Esophagus squamous epithelium (tissue), 5 donors: ENCODE data around the gene CADM2. TPM values are rescaled to one million over a fixed set of nuclear protein-coding genes. Genes with fewer than 3 reads are reported as not detected.

Experiments used
- DNase-seq: peaks from one replicate; lab custom pipeline; 2025; lab: John Stamatoyannopoulos, UW
- H3K27ac ChIP-seq, 4 donors: fragments of 200-600 bp; sonication (generic); one replicate each; pipeline ENCODE4 v1.5.1; 2016 to 2019; ENCODE audit warnings: mild to moderate bottlenecking in 1 of 4
- H3K27me3 ChIP-seq, 4 donors: fragments of 200-600 bp; sonication (generic); 1 replicate in 3 of 4; 2 replicates in 1 of 4; pipeline versions ENCODE4 v1.5.1 to v1.6.0; 2017 to 2021; ENCODE audit warnings: antibody characterized with exemption in 1 of 4
- H3K36me3 ChIP-seq, 3 donors: fragments of 200-600 bp; sonication (generic); one replicate each; pipeline ENCODE4 v1.5.1; 2016 to 2019
- H3K4me1 ChIP-seq, 3 donors: fragments of 200-600 bp; sonication (generic); one replicate each; pipeline ENCODE4 v1.5.1; 2017 to 2019
- H3K4me3 ChIP-seq, 4 donors: fragments of 200-600 bp; sonication (generic); 1 replicate in 3 of 4; 2 replicates in 1 of 4; pipeline ENCODE4 v1.5.1; 2016 to 2019; ENCODE audit warnings: mild to moderate bottlenecking in 2 of 4, moderate library complexity in 1 of 4
- H3K9me3 ChIP-seq, 3 donors: fragments of 200-600 bp; sonication (generic); one replicate each; pipeline ENCODE4 v1.5.1; 2016 to 2019
- POLR2A ChIP-seq, 4 donors: fragments of 450-650 bp; IDR thresholded peaks; one replicate each; pipeline ENCODE4 v1.6.1; 2017; ENCODE audit warnings: antibody characterized with exemption in 4 of 4, mild to moderate bottlenecking in 4 of 4, moderate library complexity in 3 of 4
- WGBS, 2 donors: methylation state at CpG; one replicate each; pipeline ENCODE4 v1.1.5; 2018; 5-methylcytosine and 5-hydroxymethylcytosine counted together
- intact Hi-C: fragments of 100-400 bp; cut with DNase I; formaldehyde crosslinking; loops from one replicate; pipeline ENCODE4 v1.15.0; 2022
- total RNA-seq, 4 donors: library from RNA; depleted of rRNA; stranded (reverse); fragments of >200 nt; gene quantifications; one replicate each; pipeline ENCODE4 v1.1.0, GENCODE V29; 2016
- TF ChIP-seq, protein P1 (sequence below), 6 experiments: fragments of 450-650 bp in 4 of 6; fragments of 200-600 bp in 2 of 6; sonication (generic) in 2 of 6; IDR thresholded peaks; one replicate each; pipeline ENCODE4 v1.5.1; 2016 to 2019; ENCODE audit warnings: antibody characterized with exemption in 6 of 6, mild to moderate bottlenecking in 4 of 6, moderate library complexity in 4 of 6
- donor health status: DM: yes; HTN: yes; CAD: no.

CADM2 gene
- total RNA-seq, 4 donors from 2014 or later: 0.08 to 0.76 (median 0.34) TPM

DNA sequence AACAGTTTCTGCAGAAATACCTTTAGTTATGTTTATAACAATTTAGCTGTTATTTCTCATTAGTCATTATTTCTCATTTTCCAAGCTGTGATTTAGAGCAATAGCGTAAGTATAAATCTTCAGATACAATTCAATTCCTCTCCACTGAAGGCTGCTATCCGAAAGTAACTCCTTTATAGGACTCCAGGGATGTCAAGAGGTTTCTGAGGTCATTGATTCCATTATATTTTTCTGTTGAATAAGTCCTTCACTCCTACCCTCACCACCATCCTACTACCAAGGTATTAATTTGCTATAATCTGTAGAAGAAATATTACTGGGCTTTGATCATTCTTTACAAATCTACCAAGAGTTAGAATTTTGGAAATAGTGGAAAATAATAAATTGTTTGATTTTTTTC is 285.7 kb downstream of the CADM2 start:
- DNase-seq: no peak
- H3K4me3 ChIP-seq: no peak overlapping the region
- no peaks in the 10 kb centered on the region for H3K9me3 ChIP-seq
- no peaks in the 10 kb centered on the region for H3K4me1 ChIP-seq
- intact Hi-C loops: no loop called here
- H3K36me3 ChIP-seq: no peaks in the 10 kb centered on the region
- no peak overlapping the region for H3K27ac ChIP-seq
- H3K27me3 ChIP-seq: no peaks in the 10 kb centered on the region
- 79 to 85% methylated on average over 2 of the region's 2 CpGs for WGBS, 2 donors
- TF ChIP-seq, protein P1, sequence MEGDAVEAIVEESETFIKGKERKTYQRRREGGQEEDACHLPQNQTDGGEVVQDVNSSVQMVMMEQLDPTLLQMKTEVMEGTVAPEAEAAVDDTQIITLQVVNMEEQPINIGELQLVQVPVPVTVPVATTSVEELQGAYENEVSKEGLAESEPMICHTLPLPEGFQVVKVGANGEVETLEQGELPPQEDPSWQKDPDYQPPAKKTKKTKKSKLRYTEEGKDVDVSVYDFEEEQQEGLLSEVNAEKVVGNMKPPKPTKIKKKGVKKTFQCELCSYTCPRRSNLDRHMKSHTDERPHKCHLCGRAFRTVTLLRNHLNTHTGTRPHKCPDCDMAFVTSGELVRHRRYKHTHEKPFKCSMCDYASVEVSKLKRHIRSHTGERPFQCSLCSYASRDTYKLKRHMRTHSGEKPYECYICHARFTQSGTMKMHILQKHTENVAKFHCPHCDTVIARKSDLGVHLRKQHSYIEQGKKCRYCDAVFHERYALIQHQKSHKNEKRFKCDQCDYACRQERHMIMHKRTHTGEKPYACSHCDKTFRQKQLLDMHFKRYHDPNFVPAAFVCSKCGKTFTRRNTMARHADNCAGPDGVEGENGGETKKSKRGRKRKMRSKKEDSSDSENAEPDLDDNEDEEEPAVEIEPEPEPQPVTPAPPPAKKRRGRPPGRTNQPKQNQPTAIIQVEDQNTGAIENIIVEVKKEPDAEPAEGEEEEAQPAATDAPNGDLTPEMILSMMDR (IDR thresholded peaks at IDR 0.05): no peak

DNA sequence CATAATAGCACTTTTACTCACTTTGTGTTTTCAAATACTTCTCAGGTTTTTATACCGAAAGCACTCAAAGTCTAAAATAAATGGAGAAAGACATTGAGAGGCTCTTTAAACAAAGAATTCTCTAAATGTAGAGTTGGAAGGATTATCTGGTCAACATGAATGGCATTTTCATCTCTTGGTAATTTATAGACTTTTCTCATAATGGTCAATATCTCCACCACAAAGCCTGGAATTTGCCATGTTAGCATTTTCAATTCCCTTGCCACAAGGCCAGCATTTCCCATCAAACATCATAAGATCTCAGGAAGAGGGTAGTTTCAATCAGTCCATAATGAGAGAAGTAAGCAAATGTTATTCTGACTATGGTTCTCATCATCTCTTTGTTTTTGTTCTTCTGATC is 293.0 kb downstream of the CADM2 start:
- 81 to 84% methylated on average over 1 of the region's 1 CpG for WGBS, 2 donors
- H3K27ac ChIP-seq: no peak overlapping the region

DNA sequence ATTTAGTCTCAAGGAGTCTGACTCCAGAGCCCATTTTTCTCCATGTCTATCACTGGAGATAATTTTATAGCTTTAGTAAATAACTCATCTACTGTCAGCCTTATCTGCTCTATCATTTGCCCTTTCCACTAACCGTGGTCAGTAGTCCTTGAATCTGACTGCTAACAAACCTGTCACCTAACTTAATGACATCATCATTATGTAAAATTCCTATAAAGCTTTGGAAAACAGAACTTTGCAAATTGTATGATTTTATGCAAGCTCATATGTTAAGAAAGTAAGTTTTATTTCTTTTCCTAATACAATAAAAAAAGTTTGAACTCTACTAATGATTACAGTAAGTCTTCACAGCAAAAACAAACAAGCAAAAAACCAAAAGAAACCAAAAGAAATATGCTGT is 293.9 kb downstream of the CADM2 start:
- intact Hi-C loops: no loop called here
- H3K4me3 ChIP-seq: no peak overlapping the region
- no peaks in the 10 kb centered on the region for H3K27me3 ChIP-seq
- no peaks in the 10 kb centered on the region for H3K4me1 ChIP-seq
- TF ChIP-seq POLR2A (IDR thresholded peaks at IDR 0.05): no peak
- TF ChIP-seq, protein P1 (IDR thresholded peaks at IDR 0.05): no peak
- no peaks in the 10 kb centered on the region for H3K9me3 ChIP-seq
- 46 to 54% methylated on average over 1 of the region's 1 CpG for WGBS, 2 donors
- DNase-seq: no peak
- no peaks in the 10 kb centered on the region for H3K36me3 ChIP-seq
- H3K27ac ChIP-seq: no peak overlapping the region

More for the DNA sequence above, 293.0 kb downstream of the CADM2 start:
- TF ChIP-seq, protein P1 (IDR thresholded peaks at IDR 0.05): no peak
- no peak for TF ChIP-seq POLR2A (IDR thresholded peaks at IDR 0.05)
- no peaks in the 10 kb centered on the region for H3K27me3 ChIP-seq
- no peaks in the 10 kb centered on the region for H3K36me3 ChIP-seq
- no peak for DNase-seq
- H3K9me3 ChIP-seq: no peaks in the 10 kb centered on the region
- no peaks in the 10 kb centered on the region for H3K4me1 ChIP-seq
- no peak overlapping the region for H3K4me3 ChIP-seq
- intact Hi-C loops: no loop called here

DNA sequence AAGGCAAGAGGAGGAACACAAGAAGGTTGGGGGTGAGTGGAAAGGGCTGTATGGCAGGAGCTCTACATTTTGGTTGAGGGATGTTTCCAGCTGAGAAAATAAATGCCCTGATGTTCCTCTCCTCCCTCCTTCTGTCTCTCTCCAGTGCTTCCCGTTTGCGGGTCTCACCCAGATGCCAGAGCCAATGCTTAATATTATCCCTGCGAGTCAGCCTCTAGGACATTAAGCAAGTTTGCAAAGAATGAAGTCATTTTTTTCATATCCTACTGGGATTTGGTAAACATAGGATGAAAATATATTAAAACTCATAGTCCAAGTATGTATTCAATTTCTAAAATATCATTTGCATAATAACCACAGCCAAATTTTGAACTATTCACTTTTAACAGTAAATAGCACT is 295.9 kb downstream of the CADM2 start:
- 55 to 76% methylated on average over 3 of the region's 3 CpGs for WGBS, 2 donors
- TF ChIP-seq POLR2A (IDR thresholded peaks at IDR 0.05): no peak
- TF ChIP-seq, protein P1 (IDR thresholded peaks at IDR 0.05): no peak
- H3K9me3 ChIP-seq: no peaks in the 10 kb centered on the region
- intact Hi-C loops: no loop called here
- no peak overlapping the region for H3K27ac ChIP-seq
- H3K4me1 ChIP-seq: no peaks in the 10 kb centered on the region
- no peak overlapping the region for H3K4me3 ChIP-seq
- H3K36me3 ChIP-seq: no peaks in the 10 kb centered on the region
- DNase-seq: no peak
- no peaks in the 10 kb centered on the region for H3K27me3 ChIP-seq

DNA sequence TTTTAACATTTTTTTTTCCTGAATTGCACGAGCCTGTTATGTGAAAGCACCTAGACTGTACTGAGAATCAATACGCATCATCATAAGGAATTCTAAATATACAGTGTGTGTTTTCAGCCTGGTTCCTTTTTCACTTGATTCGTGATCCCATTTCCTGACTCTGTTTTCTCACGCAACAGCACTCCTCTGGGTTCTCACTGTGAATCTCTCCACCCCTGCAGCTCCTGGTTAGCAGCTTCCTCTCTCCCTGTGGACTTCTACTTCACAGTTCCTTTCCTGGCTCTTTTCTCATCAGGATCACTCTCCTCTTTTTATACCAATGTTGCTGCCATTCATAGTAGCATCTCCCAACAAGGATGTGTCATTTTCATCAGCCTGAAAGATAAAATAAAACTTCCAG is 297.2 kb downstream of the CADM2 start:
- Histone ChIP-seq H3K27me3 (no peaks in the 10 kb centered on the region), H3K36me3 (no peaks in the 10 kb centered on the region), H3K4me1 (no peaks in the 10 kb centered on the region), H3K27ac (no peak overlapping the region), H3K4me3 (no peak overlapping the region), H3K9me3 (no peaks in the 10 kb centered on the region)
- intact Hi-C loops: no loop called here
- 50 to 60% methylated on average over 4 of the region's 4 CpGs for WGBS, 2 donors
- TF ChIP-seq POLR2A (IDR thresholded peaks at IDR 0.05): no peak
- TF ChIP-seq, protein P1 (IDR thresholded peaks at IDR 0.05): no peak
- DNase-seq: no peak
